Measurements from ENCODE around the gene WNK2.

WNK2 gene

GRCh38 chr9:93280661-93281259 lies 96.8 kb downstream of the WNK2 start:
- no peak for DNase-seq (ENCODE audit: insufficient read length, low spot score)
- TF ChIP-seq POLR2A (IDR thresholded peaks at IDR 0.05; ENCODE audit: low read depth, low read length) = no peak
- FAIRE-seq = no peak

- FAIRE-seq = no peak
- no peak for DNase-seq (ENCODE audit: insufficient read length, low spot score)
These were observed 102.6 kb downstream of the WNK2 start for GRCh38 chr9:93286252-93287188.

GRCh38 chr9:93287189-93287552 lies 103.2 kb downstream of the WNK2 start:
- no peak for DNase-seq (ENCODE audit: insufficient read length, low spot score)

More at GRCh38 chr9:93286252-93287188, 102.6 kb downstream of the WNK2 start:
- TF ChIP-seq POLR2A (IDR thresholded peaks at IDR 0.05; ENCODE audit: low read depth, low read length) = no peak

DNA sequence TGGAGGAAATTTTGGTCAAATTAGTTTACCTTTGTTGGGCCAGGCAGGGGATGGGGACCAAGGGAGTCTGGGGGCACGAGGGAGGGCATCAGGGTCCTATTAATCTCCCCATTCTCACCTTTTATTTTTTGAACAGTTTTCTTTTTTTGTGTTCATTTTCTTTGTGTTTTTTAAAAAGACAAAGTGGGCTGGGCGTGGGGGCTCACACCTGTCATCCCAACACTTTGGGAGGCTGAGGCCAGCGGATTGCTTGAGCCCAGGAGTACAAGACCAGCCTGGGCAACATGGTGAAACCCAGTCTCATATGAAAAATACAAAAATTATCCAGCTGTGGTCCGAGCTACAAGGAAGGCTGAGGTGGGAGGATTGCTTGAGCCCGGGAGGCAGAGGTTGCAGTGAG lies 103.7 kb downstream of the WNK2 start:
- TF ChIP-seq POLR2A (IDR thresholded peaks at IDR 0.05; ENCODE audit: low read depth, low read length) = no peak
- FAIRE-seq = no peak
- DNase-seq (ENCODE audit: insufficient read length, low spot score) = no peak

More at GRCh38 chr9:93287189-93287552, 103.2 kb downstream of the WNK2 start:
- TF ChIP-seq POLR2A (IDR thresholded peaks at IDR 0.05; ENCODE audit: low read depth, low read length) = no peak
- no peak for FAIRE-seq

DNA sequence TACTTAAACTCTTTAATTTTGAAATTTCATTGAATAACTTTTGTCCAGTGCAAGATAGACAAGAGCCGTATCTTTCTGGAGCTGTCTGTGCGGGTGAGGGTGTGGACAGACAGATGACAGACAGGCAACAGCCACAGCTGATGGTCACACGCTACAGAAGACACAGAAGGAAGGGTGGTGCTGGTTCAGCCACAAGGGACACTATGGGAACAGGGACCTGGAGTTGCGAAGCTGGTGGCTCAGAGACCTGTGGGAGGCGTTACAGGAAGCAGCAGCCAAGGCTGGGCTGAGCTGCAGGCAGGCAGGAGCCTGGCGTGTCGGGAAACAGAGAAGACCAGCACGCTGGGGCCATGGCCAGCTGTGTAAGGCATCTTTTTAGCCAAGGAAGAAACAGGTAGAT lies 104.4 kb downstream of the WNK2 start:
- no peak for DNase-seq (ENCODE audit: insufficient read length, low spot score)
- no peak for FAIRE-seq

GRCh38 chr9:93288891-93289883 lies 105.2 kb downstream of the WNK2 start:
- FAIRE-seq (no peak), DNase-seq (ENCODE audit: insufficient read length, low spot score) (peak; percentile 64)
- no peak for TF ChIP-seq POLR2A (IDR thresholded peaks at IDR 0.05; ENCODE audit: low read depth, low read length)

More for the DNA sequence above, 104.4 kb downstream of the WNK2 start:
- no peak for TF ChIP-seq POLR2A (IDR thresholded peaks at IDR 0.05; ENCODE audit: low read depth, low read length)

GRCh38 chr9:93290495-93291434 lies 106.8 kb downstream of the WNK2 start:
- TF ChIP-seq POLR2A (IDR thresholded peaks at IDR 0.05; ENCODE audit: low read depth, low read length) = no peak
- DNase-seq (ENCODE audit: insufficient read length, low spot score) (no peak), FAIRE-seq (no peak)

DNA sequence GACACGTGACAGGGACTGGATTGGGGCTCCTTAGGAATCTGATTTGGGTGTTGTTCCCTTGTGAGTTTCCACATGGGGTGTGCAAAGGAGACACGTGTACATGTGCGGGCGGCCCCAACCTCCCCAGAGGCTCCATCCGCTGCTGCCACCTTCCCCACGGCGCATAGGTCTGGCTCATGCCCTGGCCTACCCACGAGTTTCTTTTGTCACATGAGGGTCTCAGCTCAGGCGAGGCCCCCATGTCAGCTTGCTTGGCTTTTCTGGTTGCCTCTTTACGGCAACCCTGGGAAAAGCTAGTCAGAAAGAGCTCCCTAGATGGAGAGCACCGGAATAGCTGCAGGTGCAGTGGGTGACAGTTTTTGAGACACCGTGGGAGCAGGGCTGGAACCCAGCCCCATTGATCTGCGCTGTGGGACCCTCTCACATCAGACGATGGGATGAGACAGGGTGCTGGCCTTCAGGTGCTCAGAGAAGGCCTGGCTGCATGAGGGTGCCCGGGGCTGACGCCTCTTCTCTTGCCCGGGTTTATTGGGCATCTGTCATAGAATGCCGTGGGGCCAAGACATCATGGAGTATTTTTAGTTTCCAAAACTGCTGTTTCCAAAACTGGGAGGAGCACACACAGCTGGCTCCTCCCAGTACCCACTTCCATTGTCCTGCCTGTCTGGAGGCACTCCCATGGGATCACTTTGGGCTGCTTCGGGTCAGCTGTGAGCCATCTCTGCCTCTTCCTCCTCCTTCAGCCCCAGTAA lies 107.8 kb downstream of the WNK2 start:
- no peak for DNase-seq (ENCODE audit: insufficient read length, low spot score)
- no peak for FAIRE-seq
- no peak for TF ChIP-seq POLR2A (IDR thresholded peaks at IDR 0.05; ENCODE audit: low read depth, low read length)

GRCh38 chr9:93292288-93292615 lies 108.3 kb downstream of the WNK2 start:
- TF ChIP-seq POLR2A (IDR thresholded peaks at IDR 0.05; ENCODE audit: low read depth, low read length) = no peak
- FAIRE-seq = no peak
- no peak for DNase-seq (ENCODE audit: insufficient read length, low spot score)

- FAIRE-seq (no peak), DNase-seq (ENCODE audit: insufficient read length, low spot score) (no peak)
- TF ChIP-seq POLR2A (IDR thresholded peaks at IDR 0.05; ENCODE audit: low read depth, low read length) = no peak
These were observed 108.9 kb downstream of the WNK2 start for GRCh38 chr9:93292664-93293328.

DNA sequence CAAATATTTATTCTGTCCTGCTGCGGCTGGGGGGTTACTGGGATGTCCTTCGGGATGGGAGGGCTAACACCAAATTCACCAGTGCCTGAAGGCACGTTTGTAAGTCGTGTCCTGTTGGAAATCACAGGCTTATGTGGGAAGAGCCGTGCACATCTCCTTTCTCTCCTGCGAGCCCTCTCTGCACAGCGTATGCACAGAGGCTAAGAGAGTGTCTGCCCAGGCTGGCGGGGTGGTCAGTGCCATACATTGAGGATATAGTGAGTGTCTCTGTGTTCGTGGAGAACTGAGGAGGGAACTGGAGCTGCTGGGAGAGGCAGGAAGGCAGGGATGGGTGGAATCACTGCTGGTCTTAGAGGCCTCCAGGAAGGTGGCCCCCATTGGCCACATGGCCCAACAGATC lies 110.1 kb downstream of the WNK2 start:
- no peak for FAIRE-seq
- DNase-seq (ENCODE audit: insufficient read length, low spot score) = no peak
- TF ChIP-seq POLR2A (IDR thresholded peaks at IDR 0.05; ENCODE audit: low read depth, low read length) = no peak

DNA sequence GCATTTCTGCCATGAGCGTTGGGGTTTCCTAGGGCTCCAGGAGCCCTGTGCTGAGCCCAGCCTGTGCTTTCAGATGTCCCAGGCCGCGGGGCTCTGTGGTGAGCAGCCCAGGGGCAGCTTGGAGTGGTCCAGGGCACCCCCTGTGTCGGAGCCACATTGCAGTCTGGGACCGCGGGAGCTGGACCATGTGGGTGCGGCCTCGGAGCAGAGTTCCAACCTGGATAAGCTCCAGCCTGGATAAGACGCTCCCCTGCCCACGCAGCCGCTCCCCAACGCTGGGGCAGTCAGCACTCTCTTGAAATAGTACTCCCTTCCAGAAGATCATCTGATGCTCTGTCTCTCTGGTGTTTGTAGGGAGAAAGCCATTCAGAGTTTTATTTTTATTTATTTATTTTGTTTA lies 111.1 kb downstream of the WNK2 start:
- DNase-seq (ENCODE audit: insufficient read length, low spot score) (no peak), FAIRE-seq (no peak)
- TF ChIP-seq POLR2A (IDR thresholded peaks at IDR 0.05; ENCODE audit: low read depth, low read length) = no peak
